GM10248 (cell line): Measurements from ENCODE around the gene ACAA1.

Experiments used
- CTCF ChIA-PET: fragments of 300-600 bp; sonication (Branson Sonifier 250); formaldehyde crosslinking; extraction: SDS; loops from one replicate; lab custom pipeline; 2021; ENCODE audit warnings: antibody characterized with exemption; lab: Yijun Ruan, JAX
- POLR2A ChIA-PET: fragments of 350-650 bp; sonication (Branson Sonifier 250); formaldehyde crosslinking; extraction: SDS; loops from one replicate; lab custom pipeline; 2020; ENCODE audit warnings: antibody characterized with exemption; lab: Yijun Ruan, JAX
- DNase-seq: peaks from one replicate; pipeline ENCODE4 v3.0.0; 2012; ENCODE audit errors: extremely low spot score
- TF ChIP-seq, protein P1 (sequence below): IDR thresholded peaks from 2 replicates; pipeline ENCODE4 v1.5.1; 2012; ENCODE audit warnings: mild to moderate bottlenecking, low read depth; ENCODE audit errors: extremely low read depth, missing control alignments, control extremely low read depth

ACAA1 gene

DNA sequence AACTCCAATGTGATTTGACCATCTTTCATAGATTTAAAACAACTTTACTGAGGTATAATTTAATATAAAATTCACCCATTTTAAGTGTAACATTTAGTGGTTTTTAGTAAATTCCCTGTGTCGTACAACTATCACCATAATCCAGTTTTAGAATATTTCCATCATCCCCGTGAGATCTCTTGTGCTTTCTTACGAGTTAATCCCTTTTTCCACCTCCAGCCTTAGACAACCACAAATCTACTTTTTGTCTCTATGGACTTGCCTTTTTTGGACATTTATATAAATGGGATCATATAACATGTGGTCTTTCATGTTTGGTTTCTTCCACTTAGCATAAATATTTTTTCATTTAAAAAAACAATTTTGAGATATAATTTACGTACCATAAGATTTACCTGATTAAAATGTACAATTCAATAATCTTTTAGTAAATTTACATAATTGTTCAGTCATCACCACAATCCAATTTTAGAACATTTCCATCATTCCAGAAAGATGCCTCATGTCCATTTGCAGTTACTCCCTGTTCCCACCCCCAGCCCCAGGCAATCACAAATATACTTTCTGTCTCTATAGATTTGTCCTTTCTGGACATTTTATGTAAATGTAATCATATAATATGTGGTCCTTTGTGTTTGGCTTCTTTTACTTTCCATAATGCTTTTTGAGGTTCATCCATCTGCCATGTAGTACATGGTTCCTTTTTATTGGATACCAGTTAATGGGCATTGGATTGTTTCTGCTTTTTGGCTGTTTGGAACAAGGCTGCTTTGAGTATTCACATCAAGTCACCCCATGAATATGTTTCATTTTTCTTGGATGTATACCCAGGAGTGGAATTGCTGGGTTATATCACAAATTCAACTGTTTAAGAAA lies 31.5 kb upstream of the ACAA1 start:
- no peak for DNase-seq
- CTCF ChIA-PET, result no interaction called here
- TF ChIP-seq, protein P1, sequence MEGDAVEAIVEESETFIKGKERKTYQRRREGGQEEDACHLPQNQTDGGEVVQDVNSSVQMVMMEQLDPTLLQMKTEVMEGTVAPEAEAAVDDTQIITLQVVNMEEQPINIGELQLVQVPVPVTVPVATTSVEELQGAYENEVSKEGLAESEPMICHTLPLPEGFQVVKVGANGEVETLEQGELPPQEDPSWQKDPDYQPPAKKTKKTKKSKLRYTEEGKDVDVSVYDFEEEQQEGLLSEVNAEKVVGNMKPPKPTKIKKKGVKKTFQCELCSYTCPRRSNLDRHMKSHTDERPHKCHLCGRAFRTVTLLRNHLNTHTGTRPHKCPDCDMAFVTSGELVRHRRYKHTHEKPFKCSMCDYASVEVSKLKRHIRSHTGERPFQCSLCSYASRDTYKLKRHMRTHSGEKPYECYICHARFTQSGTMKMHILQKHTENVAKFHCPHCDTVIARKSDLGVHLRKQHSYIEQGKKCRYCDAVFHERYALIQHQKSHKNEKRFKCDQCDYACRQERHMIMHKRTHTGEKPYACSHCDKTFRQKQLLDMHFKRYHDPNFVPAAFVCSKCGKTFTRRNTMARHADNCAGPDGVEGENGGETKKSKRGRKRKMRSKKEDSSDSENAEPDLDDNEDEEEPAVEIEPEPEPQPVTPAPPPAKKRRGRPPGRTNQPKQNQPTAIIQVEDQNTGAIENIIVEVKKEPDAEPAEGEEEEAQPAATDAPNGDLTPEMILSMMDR, result no peak
- POLR2A ChIA-PET, result no interaction called here

DNA sequence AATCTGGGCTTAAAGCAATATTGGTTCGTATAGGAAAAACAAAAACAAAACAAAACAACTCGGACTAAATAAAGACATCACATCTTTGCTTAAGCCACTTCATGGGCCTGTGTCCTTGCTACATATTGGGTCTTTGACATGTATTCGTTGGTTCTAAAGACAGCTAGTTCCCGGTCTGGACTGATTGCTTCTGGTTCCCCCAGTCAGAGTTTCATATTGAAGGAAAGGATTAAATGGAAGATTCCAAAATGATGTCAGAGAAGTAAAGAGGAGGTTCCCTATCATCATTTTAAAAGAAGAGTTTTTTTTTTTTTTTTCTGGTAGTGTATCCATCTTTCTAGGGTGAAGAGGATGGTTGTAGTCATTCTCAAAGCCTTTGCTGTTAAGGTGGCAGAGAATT lies 30.7 kb upstream of the ACAA1 start:
- POLR2A ChIA-PET, result no interaction called here
- TF ChIP-seq, protein P1, result no peak

DNA sequence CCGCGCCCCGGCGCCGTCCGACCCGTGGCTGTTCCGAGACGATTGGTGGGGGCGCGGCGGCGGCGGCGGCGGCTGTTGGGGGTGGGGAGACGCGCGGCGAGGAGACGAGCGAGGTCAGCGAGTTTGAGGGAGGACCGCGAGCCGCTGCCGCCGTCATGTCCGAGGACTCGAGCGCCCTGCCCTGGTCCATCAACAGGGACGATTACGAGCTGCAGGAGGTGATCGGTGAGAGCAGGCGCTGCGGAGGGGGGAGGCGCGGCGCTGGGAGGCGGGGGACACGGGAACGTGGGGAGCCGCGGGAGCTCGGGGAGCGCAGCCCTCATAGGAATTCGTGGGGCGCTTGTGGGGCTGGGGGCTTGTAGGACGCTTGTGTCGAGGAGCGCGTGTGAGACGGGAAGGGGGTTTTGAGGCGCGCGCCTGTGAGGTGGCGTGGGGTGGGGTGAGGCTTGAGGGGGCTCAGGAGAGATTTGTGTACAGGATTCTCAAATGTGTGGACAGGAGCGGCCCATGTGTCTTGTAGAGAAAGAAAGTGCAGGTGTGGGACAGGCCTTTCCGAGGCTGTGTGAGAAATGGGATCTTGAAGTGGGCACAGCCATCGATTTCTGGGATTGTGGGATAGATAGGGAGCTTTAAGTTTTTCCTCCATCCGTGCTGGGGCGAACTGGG lies 28.9 kb upstream of the ACAA1 start:
- TF ChIP-seq, protein P1, result no peak
- CTCF ChIA-PET, result interaction anchor here (0.9 to 3.7 kb wide), 7 partner anchors 12 to 70 kb away, joined by 3 to 35 read pairs (median 5); partner anchors contain the start of gene ACAA1
- POLR2A ChIA-PET, result interaction anchor here (0.5 to 1.6 kb wide), 3 partner anchors 14 to 29 kb away, joined by 5 to 15 read pairs (median 14); partner anchors contain the start of gene ACAA1
- no peak for DNase-seq

More for the DNA sequence above, 30.7 kb upstream of the ACAA1 start:
- DNase-seq, result no peak
- CTCF ChIA-PET, result interaction anchor here (0.6 to 1.3 kb wide), 3 partner anchors 9 to 20 kb away, joined by 3 to 4 read pairs (median 3); no protein-coding TSS in a partner anchor

DNA sequence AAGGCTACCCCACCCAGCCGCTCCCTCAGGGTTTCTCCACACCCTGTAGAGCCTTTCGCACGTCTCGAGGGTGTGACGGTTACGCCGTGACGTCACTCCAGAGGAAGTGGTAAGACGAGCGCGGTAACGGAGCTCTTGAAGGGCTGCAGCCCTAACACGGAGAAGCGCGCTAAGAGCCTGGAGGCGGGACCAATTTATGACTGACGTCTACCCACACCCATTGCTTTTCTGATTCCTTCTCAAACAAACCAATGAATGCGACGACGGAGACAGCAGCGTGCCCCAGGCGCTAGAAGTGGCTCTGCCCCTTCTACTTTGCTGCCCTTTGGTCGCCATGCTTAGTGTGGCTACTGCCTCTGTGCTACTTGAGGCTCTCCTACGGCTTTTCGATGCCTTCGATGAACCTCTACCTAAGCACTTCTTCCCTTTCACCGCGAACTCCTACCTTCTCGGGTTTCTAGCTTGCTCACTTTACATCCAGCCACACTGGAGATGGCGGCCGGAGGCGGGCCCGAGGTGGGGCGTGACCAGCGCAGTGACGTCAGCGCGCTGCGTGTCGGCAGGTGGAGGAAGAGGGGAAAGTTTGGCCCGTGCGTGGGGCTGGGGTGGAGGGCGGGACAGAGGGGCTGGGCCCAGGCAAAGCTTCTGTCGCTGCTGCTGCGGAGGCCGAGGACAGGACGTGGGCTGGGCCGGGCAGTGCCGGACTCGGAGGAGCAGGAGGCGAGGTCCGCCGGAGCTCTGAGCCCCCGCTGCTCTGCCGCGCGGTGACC lies 28.2 kb upstream of the ACAA1 start, which contains the start of gene OXSR1:
Gene OXSR1, plus strand, starts transcription at position 586 of the 770 bp plus-strand sequence. CDS start 340 bp downstream, outside the sequence.
- peak; percentile 94 for DNase-seq
- CTCF ChIA-PET, result interaction anchor here (0.9 to 3.7 kb wide), 10 partner anchors 11 to 182 kb away, joined by 3 to 35 read pairs (median 5); partner anchors contain the start of genes ACAA1 and XYLB
- TF ChIP-seq, protein P1, result no peak
- POLR2A ChIA-PET, result interaction anchor here (0.5 to 1.6 kb wide), 5 partner anchors 10 to 76 kb away, joined by 3 to 15 read pairs (median 5); partner anchors contain the start of gene ACAA1

DNA sequence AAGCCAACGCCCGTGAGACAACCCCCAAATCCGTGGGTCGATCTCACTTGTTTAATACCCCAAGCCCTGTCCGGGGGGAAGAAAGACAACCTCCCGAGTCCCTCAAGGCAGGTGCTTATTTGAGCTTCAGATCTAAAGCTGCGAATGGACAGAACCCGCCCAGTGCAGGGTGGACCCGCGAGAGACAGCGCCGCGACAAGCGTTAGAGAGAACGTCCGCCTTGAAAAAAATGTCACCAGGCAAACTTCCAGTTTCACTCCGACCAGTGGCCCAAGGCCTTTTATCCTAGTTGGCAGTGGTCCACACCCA lies 27.7 kb upstream of the ACAA1 start:
- TF ChIP-seq, protein P1, result no peak
- DNase-seq, result no peak
- ChIA-PET CTCF (interaction anchor here (1.0 to 3.7 kb wide), 8 partner anchors 10 to 182 kb away, joined by 3 to 35 read pairs (median 5); partner anchors contain the start of genes ACAA1 and XYLB), POLR2A (interaction anchor here (0.5 to 1.6 kb wide), 5 partner anchors 9 to 76 kb away, joined by 3 to 15 read pairs (median 5); partner anchors contain the start of gene ACAA1)
